ENCODE data around the gene SLC38A3.

SLC38A3 gene

DNA sequence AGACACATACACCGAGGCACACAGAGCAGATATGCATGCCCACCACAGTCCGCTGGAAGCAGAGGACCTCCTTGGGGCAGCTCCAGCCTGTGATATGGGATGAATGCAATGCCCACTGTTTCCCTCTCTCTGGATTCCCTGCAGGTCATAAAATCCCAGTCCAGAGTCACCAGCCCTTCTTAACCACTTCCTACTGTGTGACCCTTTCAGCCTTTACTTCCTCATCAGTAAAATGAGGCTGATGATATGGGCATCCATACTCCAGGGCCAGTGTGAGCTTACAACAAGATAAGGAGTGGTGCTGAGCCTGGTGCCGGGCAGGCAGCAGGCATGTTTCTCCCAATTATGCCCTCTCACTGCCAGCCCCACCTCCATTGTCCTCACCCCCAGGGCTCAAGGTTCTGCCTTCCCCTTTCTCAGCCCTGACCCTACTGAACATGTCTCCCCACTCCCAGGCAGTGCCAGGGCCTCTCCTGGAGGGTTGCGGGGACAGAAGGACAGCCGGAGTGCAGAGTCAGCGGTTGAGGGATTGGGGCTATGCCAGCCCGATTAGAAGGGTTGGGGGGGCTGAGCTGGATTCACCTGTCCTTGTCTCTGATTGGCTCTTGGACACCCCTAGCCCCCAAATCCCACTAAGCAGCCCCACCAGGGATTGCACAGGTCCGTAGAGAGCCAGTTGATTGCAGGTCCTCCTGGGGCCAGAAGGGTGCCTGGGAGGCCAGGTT lies 14.0 kb upstream of the SLC38A3 start, which contains the start of gene GNAT1:
Gene GNAT1 (plus strand): TSS at position 675 of the 725 bp plus-strand sequence. CDS start 116 bp downstream, outside the sequence.
- Histone ChIP-seq H2BK5ac (ENCODE audit: low read length) (no peak within 1 kb of the TSS), H4K5ac (ENCODE audit: low read length) (no peak within 1 kb of the TSS), H3K56ac (ENCODE audit: low read length) (no peak within 1 kb of the TSS), H3K27ac (ENCODE audit: low read depth, low read length) (no peak within 1 kb of the TSS), H3K23ac (ENCODE audit: low read length) (no peak within 1 kb of the TSS), H3K4me2 (ENCODE audit: low read length) (no peak within 1 kb of the TSS), H3K4me3 (ENCODE audit: low read length) (no peak within 1 kb of the TSS), H3K79me1 (ENCODE audit: low read length) (no peaks in the 10 kb centered on the region), H2BK15ac (replicated peaks; ENCODE audit: low read depth) (no peak within 1 kb of the TSS), H3K79me2 (ENCODE audit: control insufficient read depth, insufficient read depth, low read length) (no peaks in the 10 kb centered on the region), H3K4ac (ENCODE audit: low read depth, low read length) (no peak within 1 kb of the TSS), H3K27me3 (ENCODE audit: insufficient read depth, low read length, poor library complexity) (no peaks in the 10 kb centered on the region), H3K18ac (ENCODE audit: low read length) (no peak within 1 kb of the TSS), H3K9ac (ENCODE audit: low read length) (no peak within 1 kb of the TSS), H4K8ac (ENCODE audit: low read depth, low read length) (no peak within 1 kb of the TSS), H2AK5ac (ENCODE audit: low read length) (no peak within 1 kb of the TSS), H3K36me3 (ENCODE audit: control insufficient read depth, insufficient read depth, low read length) (peaks cover 3% of the 10 kb centered on the region), H2BK120ac (ENCODE audit: low read depth, low read length) (no peak within 1 kb of the TSS), H3K4me1 (ENCODE audit: control insufficient read depth, low read depth, low read length) (no peaks in the 10 kb centered on the region)
- no CpG with 5 or more reads among the region's 8 CpGs for whole genome bisulfite sequencing (ENCODE audit: extremely low coverage, insufficient coverage, low lambda C conversion rate)
- no peak for DNase-seq

DNA sequence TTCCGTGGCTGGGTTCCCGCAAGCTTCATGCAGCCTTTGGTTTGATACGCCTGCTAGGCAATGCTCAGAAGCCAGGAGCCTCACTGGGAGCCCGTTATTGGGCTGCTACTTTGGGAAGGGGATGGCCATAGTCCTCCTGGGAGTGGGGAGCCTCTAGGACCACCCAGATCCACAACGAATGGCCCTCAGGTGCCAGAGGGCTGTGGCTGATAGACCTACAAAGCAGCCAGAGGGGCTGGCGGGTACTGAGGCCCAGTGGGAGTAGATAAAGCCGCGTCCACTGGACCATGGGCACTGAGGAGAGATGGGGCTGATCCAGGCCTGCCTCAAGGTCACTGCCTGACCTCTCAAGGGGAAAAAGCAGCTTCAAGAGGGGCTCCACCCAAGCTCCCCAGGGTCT lies 12.9 kb upstream of the SLC38A3 start:
- DNase-seq: no peak
- H3K4me3 ChIP-seq (ENCODE audit: low read length): no peak overlapping the region
- no peaks in the 10 kb centered on the region for H3K27me3 ChIP-seq (ENCODE audit: insufficient read depth, low read length, poor library complexity)
- no peak overlapping the region for H2BK5ac ChIP-seq (ENCODE audit: low read length)
- H3K27ac ChIP-seq (ENCODE audit: low read depth, low read length): no peak overlapping the region
- no peak overlapping the region for H3K23ac ChIP-seq (ENCODE audit: low read length)
- H3K56ac ChIP-seq (ENCODE audit: low read length): no peak overlapping the region
- H3K4me1 ChIP-seq (ENCODE audit: control insufficient read depth, low read depth, low read length): no peaks in the 10 kb centered on the region
- H2BK120ac ChIP-seq (ENCODE audit: low read depth, low read length): no peak overlapping the region
- no peaks in the 10 kb centered on the region for H3K79me1 ChIP-seq (ENCODE audit: low read length)
- no peak overlapping the region for H3K4me2 ChIP-seq (ENCODE audit: low read length)
- no peak overlapping the region for H2BK15ac ChIP-seq (replicated peaks; ENCODE audit: low read depth)
- no peaks in the 10 kb centered on the region for H3K79me2 ChIP-seq (ENCODE audit: control insufficient read depth, insufficient read depth, low read length)
- H3K36me3 ChIP-seq (ENCODE audit: control insufficient read depth, insufficient read depth, low read length): peaks cover 3% of the 10 kb centered on the region
- no CpG with 5 or more reads among the region's 8 CpGs for WGBS (ENCODE audit: extremely low coverage, insufficient coverage, low lambda C conversion rate)
- H3K4ac ChIP-seq (ENCODE audit: low read depth, low read length): no peak overlapping the region
- no peak overlapping the region for H2AK5ac ChIP-seq (ENCODE audit: low read length)
- no peak overlapping the region for H4K8ac ChIP-seq (ENCODE audit: low read depth, low read length)
- no peak overlapping the region for H3K9ac ChIP-seq (ENCODE audit: low read length)
- no peak overlapping the region for H3K18ac ChIP-seq (ENCODE audit: low read length)
- no peak overlapping the region for H4K5ac ChIP-seq (ENCODE audit: low read length)

DNA sequence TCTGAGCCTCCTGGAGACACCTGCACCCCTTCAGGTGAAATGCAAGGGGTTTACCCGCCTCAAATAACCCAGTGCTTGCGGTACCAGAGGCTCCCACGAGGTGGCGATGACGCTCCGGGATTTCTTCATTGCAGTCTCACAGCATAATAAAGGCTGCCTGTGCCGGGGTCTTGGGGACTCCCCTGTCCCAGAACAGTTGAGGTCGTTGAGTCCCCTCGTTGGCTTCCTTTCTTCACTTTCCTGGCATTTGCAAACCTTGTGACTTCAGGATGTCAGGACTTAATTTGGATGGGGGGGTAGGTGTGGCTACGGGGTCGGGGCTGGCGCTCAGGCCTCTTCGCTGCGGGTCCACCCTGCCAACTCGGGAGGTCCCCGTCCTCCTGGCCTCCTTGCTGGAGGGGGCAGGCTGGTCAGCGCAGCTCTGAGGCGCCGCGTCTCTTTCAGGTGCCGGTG lies 12.4 kb upstream of the SLC38A3 start:
- peak; percentile 76 for DNase-seq
- Histone ChIP-seq H3K56ac (ENCODE audit: low read length) (no peak overlapping the region), H3K27me3 (ENCODE audit: insufficient read depth, low read length, poor library complexity) (no peaks in the 10 kb centered on the region), H3K23ac (ENCODE audit: low read length) (no peak overlapping the region), H3K4me1 (ENCODE audit: control insufficient read depth, low read depth, low read length) (no peaks in the 10 kb centered on the region), H4K5ac (ENCODE audit: low read length) (no peak overlapping the region), H2BK15ac (replicated peaks; ENCODE audit: low read depth) (no peak overlapping the region), H3K79me2 (ENCODE audit: control insufficient read depth, insufficient read depth, low read length) (no peaks in the 10 kb centered on the region), H2BK120ac (ENCODE audit: low read depth, low read length) (no peak overlapping the region), H3K9ac (ENCODE audit: low read length) (no peak overlapping the region), H4K8ac (ENCODE audit: low read depth, low read length) (no peak overlapping the region), H3K4me3 (ENCODE audit: low read length) (no peak overlapping the region), H3K4me2 (ENCODE audit: low read length) (no peak overlapping the region), H3K36me3 (ENCODE audit: control insufficient read depth, insufficient read depth, low read length) (peaks cover 1% of the 10 kb centered on the region), H2BK5ac (ENCODE audit: low read length) (no peak overlapping the region), H3K27ac (ENCODE audit: low read depth, low read length) (no peak overlapping the region), H3K4ac (ENCODE audit: low read depth, low read length) (no peak overlapping the region), H2AK5ac (ENCODE audit: low read length) (no peak overlapping the region), H3K79me1 (ENCODE audit: low read length) (no peaks in the 10 kb centered on the region), H3K18ac (ENCODE audit: low read length) (no peak overlapping the region)
- WGBS (ENCODE audit: extremely low coverage, insufficient coverage, low lambda C conversion rate): no CpG with 5 or more reads among the region's 21 CpGs

DNA sequence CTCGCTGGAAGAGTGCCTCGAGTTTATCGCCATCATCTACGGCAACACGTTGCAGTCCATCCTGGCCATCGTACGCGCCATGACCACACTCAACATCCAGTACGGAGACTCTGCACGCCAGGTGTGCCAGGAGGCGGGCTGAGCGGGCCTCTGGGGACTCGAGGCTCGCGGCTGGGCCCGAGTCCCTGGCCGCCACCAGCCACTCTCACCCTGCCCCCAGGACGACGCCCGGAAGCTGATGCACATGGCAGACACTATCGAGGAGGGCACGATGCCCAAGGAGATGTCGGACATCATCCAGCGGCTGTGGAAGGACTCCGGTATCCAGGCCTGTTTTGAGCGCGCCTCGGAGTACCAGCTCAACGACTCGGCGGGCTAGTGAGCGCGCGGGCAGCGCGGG lies 11.8 kb upstream of the SLC38A3 start:
- no peaks in the 10 kb centered on the region for H3K27me3 ChIP-seq (ENCODE audit: insufficient read depth, low read length, poor library complexity)
- no peak overlapping the region for H2AK5ac ChIP-seq (ENCODE audit: low read length)
- WGBS (ENCODE audit: extremely low coverage, insufficient coverage, low lambda C conversion rate): no CpG with 5 or more reads among the region's 36 CpGs
- no peak overlapping the region for H3K4me3 ChIP-seq (ENCODE audit: low read length)
- no peaks in the 10 kb centered on the region for H3K79me1 ChIP-seq (ENCODE audit: low read length)
- no peak for DNase-seq
- H3K79me2 ChIP-seq (ENCODE audit: control insufficient read depth, insufficient read depth, low read length): no peaks in the 10 kb centered on the region
- no peak overlapping the region for H4K5ac ChIP-seq (ENCODE audit: low read length)
- H3K4me1 ChIP-seq (ENCODE audit: control insufficient read depth, low read depth, low read length): no peaks in the 10 kb centered on the region
- H3K56ac ChIP-seq (ENCODE audit: low read length): no peak overlapping the region
- no peak overlapping the region for H2BK15ac ChIP-seq (replicated peaks; ENCODE audit: low read depth)
- H3K23ac ChIP-seq (ENCODE audit: low read length): no peak overlapping the region
- no peak overlapping the region for H2BK5ac ChIP-seq (ENCODE audit: low read length)
- H3K36me3 ChIP-seq (ENCODE audit: control insufficient read depth, insufficient read depth, low read length): peaks cover under 1% of the 10 kb centered on the region
- H3K4ac ChIP-seq (ENCODE audit: low read depth, low read length): no peak overlapping the region
- no peak overlapping the region for H3K9ac ChIP-seq (ENCODE audit: low read length)
- H3K27ac ChIP-seq (ENCODE audit: low read depth, low read length): no peak overlapping the region
- H2BK120ac ChIP-seq (ENCODE audit: low read depth, low read length): no peak overlapping the region
- H4K8ac ChIP-seq (ENCODE audit: low read depth, low read length): no peak overlapping the region
- no peak overlapping the region for H3K18ac ChIP-seq (ENCODE audit: low read length)
- no peak overlapping the region for H3K4me2 ChIP-seq (ENCODE audit: low read length)

DNA sequence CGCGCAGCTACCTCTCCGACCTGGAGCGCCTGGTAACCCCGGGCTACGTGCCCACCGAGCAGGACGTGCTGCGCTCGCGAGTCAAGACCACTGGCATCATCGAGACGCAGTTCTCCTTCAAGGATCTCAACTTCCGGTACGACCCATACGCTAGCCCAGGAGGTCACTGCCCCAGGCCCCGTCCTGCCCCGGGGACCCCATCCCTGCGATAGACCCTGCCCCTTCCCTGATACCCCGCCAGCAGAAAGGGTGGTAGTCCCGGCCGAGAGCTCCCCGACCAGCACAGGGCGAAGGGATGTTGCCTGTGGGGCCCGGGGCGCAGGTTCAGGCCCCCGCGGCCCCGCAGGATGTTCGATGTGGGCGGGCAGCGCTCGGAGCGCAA lies 11.3 kb upstream of the SLC38A3 start:
- no peak for DNase-seq
- Histone ChIP-seq H3K36me3 (ENCODE audit: control insufficient read depth, insufficient read depth, low read length) (no peaks in the 10 kb centered on the region), H2BK5ac (ENCODE audit: low read length) (no peak overlapping the region), H3K18ac (ENCODE audit: low read length) (no peak overlapping the region), H3K4me2 (ENCODE audit: low read length) (no peak overlapping the region), H3K4me1 (ENCODE audit: control insufficient read depth, low read depth, low read length) (no peaks in the 10 kb centered on the region), H3K27ac (ENCODE audit: low read depth, low read length) (no peak overlapping the region), H2AK5ac (ENCODE audit: low read length) (no peak overlapping the region), H3K9ac (ENCODE audit: low read length) (no peak overlapping the region), H3K79me1 (ENCODE audit: low read length) (no peaks in the 10 kb centered on the region), H2BK15ac (replicated peaks; ENCODE audit: low read depth) (no peak overlapping the region), H4K8ac (ENCODE audit: low read depth, low read length) (no peak overlapping the region), H4K5ac (ENCODE audit: low read length) (no peak overlapping the region), H3K23ac (ENCODE audit: low read length) (no peak overlapping the region), H3K4ac (ENCODE audit: low read depth, low read length) (no peak overlapping the region), H3K56ac (ENCODE audit: low read length) (no peak overlapping the region), H2BK120ac (ENCODE audit: low read depth, low read length) (no peak overlapping the region), H3K79me2 (ENCODE audit: control insufficient read depth, insufficient read depth, low read length) (no peaks in the 10 kb centered on the region), H3K27me3 (ENCODE audit: insufficient read depth, low read length, poor library complexity) (no peaks in the 10 kb centered on the region), H3K4me3 (ENCODE audit: low read length) (no peak overlapping the region)
- WGBS (ENCODE audit: extremely low coverage, insufficient coverage, low lambda C conversion rate): no CpG with 5 or more reads among the region's 34 CpGs
